ENCODE measurements around the gene RIPOR1.

DNA sequence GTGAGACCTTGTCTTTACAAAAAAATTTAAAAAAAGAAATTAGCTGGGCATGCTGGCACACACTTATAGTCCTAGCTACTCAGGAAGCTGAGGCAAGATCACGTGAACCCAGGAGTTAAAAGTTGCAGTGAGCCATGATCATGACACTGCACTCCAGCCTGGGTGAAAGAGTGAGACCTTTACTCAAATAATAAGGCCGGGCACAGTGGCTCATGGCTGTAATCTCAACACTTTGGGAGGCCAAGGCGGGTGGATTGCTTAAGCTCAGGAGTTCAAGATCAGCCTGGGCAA, 11.5 kb upstream of the RIPOR1 start:
- TF ChIP-seq SUZ12 (IDR thresholded peaks at IDR 0.05; ENCODE audit: extremely low read depth, insufficient read depth, insufficient read length) (no peak), ZNF274 (IDR thresholded peaks at IDR 0.05; ENCODE audit: low read depth, low read length) (no peak), YY1 (IDR thresholded peaks at IDR 0.05; ENCODE audit: insufficient read depth, insufficient read length) (no peak)

Measured in NT2/D1 (cell line).